ENCODE results near the gene ANKRD49. TPM values are rescaled to one million over a fixed set of nuclear protein-coding genes. Genes with fewer than 3 reads are reported as not detected.
A peak's percentile ranks its signal among the peaks of the same experiment; 100 is the strongest.
"Not testable (repeated sequence)": the region's sequence is repeated elsewhere in the genome, so short reads cannot be mapped to it uniquely, and the experiment has no call there.

Gene ANKRD49
- total and polyA plus RNA-seq, 2 experiments from 2014 or later, result 17.9 to 31.2 TPM

GRCh38 chr11:94504689-94505293, 11.0 kb downstream of the ANKRD49 start:
- TF ChIP-seq, protein P1, sequence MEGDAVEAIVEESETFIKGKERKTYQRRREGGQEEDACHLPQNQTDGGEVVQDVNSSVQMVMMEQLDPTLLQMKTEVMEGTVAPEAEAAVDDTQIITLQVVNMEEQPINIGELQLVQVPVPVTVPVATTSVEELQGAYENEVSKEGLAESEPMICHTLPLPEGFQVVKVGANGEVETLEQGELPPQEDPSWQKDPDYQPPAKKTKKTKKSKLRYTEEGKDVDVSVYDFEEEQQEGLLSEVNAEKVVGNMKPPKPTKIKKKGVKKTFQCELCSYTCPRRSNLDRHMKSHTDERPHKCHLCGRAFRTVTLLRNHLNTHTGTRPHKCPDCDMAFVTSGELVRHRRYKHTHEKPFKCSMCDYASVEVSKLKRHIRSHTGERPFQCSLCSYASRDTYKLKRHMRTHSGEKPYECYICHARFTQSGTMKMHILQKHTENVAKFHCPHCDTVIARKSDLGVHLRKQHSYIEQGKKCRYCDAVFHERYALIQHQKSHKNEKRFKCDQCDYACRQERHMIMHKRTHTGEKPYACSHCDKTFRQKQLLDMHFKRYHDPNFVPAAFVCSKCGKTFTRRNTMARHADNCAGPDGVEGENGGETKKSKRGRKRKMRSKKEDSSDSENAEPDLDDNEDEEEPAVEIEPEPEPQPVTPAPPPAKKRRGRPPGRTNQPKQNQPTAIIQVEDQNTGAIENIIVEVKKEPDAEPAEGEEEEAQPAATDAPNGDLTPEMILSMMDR (IDR thresholded peaks at IDR 0.05; ENCODE audit: poor library complexity), result peak; percentile 75
- no peak for TF ChIP-seq EZH2 (IDR thresholded peaks at IDR 0.05; ENCODE audit: borderline replicate concordance)
- Histone ChIP-seq H3K4me3 (no peak overlapping the region), H3K4me1 (ENCODE audit: insufficient read depth) (no peaks in the 10 kb centered on the region), H3K27ac (no peak overlapping the region), H4K20me1 (ENCODE audit: insufficient read depth, poor library complexity, severe bottlenecking) (no peaks in the 10 kb centered on the region), H3K36me3 (replicated peaks; ENCODE audit: insufficient read depth, low read depth) (no peaks in the 10 kb centered on the region), H3K4me2 (no peak overlapping the region), H3K9me3 (ENCODE audit: low read depth) (no peaks in the 10 kb centered on the region), H3K9me2 (replicated peaks; ENCODE audit: insufficient read depth) (no peaks in the 10 kb centered on the region), H3K27me3 (no peaks in the 10 kb centered on the region), H2AFZ (no peak overlapping the region), H3K79me2 (no peaks in the 10 kb centered on the region)
- DNase-seq (ENCODE audit: low spot score), result peak; percentile 68
- 21% methylated on average over 3 of the region's 3 CpGs for WGBS (ENCODE audit: low lambda C conversion rate, missing lambda C conversion rate)

- DNase-seq (ENCODE audit: low spot score); H3K36me3 ChIP-seq (replicated peaks; ENCODE audit: insufficient read depth, low read depth); H3K79me2 ChIP-seq; H3K27me3 ChIP-seq; H4K20me1 ChIP-seq (ENCODE audit: insufficient read depth, poor library complexity, severe bottlenecking); H3K4me1 ChIP-seq (ENCODE audit: insufficient read depth); H2AFZ ChIP-seq; H3K4me2 ChIP-seq; H3K9me3 ChIP-seq (ENCODE audit: low read depth); H3K4me3 ChIP-seq; H3K27ac ChIP-seq; H3K9me2 ChIP-seq (replicated peaks; ENCODE audit: insufficient read depth): not testable (repeated sequence)
- 86% methylated on average over 5 of the region's 5 CpGs for WGBS (ENCODE audit: low lambda C conversion rate, missing lambda C conversion rate)
These were observed 12.7 kb downstream of the ANKRD49 start for GRCh38 chr11:94506513-94506912.

GRCh38 chr11:94507485-94507884, 13.7 kb downstream of the ANKRD49 start:
- no peaks in the 10 kb centered on the region for H3K9me3 ChIP-seq (ENCODE audit: low read depth)
- H3K4me3 ChIP-seq, result no peak overlapping the region
- no peaks in the 10 kb centered on the region for H3K9me2 ChIP-seq (replicated peaks; ENCODE audit: insufficient read depth)
- H2AFZ ChIP-seq, result no peak overlapping the region
- H3K27ac ChIP-seq, result no peak overlapping the region
- no peak for DNase-seq (ENCODE audit: low spot score)
- H3K4me2 ChIP-seq, result no peak overlapping the region
- H3K79me2 ChIP-seq, result no peaks in the 10 kb centered on the region
- no peaks in the 10 kb centered on the region for H3K36me3 ChIP-seq (replicated peaks; ENCODE audit: insufficient read depth, low read depth)
- H3K27me3 ChIP-seq, result no peaks in the 10 kb centered on the region
- WGBS (ENCODE audit: low lambda C conversion rate, missing lambda C conversion rate), result 75% methylated on average over 4 of the region's 4 CpGs
- TF ChIP-seq EZH2 (IDR thresholded peaks at IDR 0.05; ENCODE audit: borderline replicate concordance) (no peak), EZH2phosphoT487 (IDR thresholded peaks at IDR 0.05; ENCODE audit: low read depth, severe bottlenecking, unreplicated experiment) (no peak)
- TF ChIP-seq, protein P1 (IDR thresholded peaks at IDR 0.05; ENCODE audit: poor library complexity), result no peak
- no peaks in the 10 kb centered on the region for H3K4me1 ChIP-seq (ENCODE audit: insufficient read depth)
- H4K20me1 ChIP-seq (ENCODE audit: insufficient read depth, poor library complexity, severe bottlenecking), result no peaks in the 10 kb centered on the region

DNA sequence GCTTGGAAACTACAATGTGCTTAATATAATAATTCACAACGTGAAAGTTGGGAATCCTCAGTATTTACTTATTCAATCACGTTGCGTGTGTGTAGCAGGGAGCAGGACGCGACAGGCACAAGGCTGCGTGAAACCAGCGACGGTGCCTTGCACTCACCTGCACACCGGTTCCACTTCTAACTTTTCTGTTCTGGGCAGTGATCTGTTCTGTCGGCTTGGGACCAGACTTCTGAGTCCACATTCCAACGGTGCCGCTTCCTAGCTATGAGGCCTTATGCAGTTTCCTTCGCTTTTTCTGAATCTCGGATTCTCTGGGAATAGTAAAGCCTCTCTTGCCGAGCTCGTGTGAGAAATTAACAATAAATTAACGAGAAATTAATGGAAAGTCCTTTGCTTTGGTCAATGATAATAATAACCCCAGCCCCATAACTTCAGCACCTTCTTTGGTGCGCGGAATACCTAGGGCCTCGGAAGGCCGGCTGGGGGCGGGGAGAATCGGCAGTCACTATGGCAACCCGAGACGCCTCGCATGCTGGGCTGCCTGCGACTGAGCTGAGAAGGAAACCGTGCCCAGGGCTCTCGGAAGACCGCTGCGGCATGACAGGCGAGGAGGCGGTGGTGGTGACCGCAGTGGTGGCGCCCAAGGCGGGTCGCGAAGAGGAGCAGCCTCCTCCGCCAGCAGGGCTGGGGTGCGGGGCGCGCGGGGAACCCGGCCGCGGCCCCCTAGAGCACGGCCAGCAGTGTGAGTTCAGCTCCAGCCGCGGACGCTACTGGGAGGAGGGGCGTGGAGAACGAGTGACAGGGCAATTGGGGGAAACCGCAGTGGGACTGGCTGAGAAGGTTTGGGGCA, 18.4 kb downstream of the ANKRD49 start, which contains the start of gene C11orf97:
TSS of gene C11orf97 (plus strand) at position 530 of the 850 bp plus-strand sequence. CDS start at position 598, 68 bp downstream.
- 17% methylated on average over 53 of the region's 53 CpGs for WGBS (ENCODE audit: low lambda C conversion rate, missing lambda C conversion rate)
- Histone ChIP-seq H4K20me1 (ENCODE audit: insufficient read depth, poor library complexity, severe bottlenecking) (no peaks in the 10 kb centered on the region), H3K79me2 (no peaks in the 10 kb centered on the region), H3K27me3 (peaks cover 3% of the 10 kb centered on the region), H3K4me2 (peak within 1 kb of the TSS; percentile 94), H3K9me2 (replicated peaks; ENCODE audit: insufficient read depth) (no peaks in the 10 kb centered on the region), H3K4me1 (ENCODE audit: insufficient read depth) (no peaks in the 10 kb centered on the region), H2AFZ (peak within 1 kb of the TSS; percentile 41), H3K9me3 (ENCODE audit: low read depth) (no peaks in the 10 kb centered on the region), H3K27ac (no peak within 1 kb of the TSS), H3K4me3 (peak within 1 kb of the TSS; percentile 47), H3K36me3 (replicated peaks; ENCODE audit: insufficient read depth, low read depth) (no peaks in the 10 kb centered on the region)
- TF ChIP-seq, protein P1 (IDR thresholded peaks at IDR 0.05; ENCODE audit: poor library complexity), result no peak
- no peak for TF ChIP-seq EZH2phosphoT487 (IDR thresholded peaks at IDR 0.05; ENCODE audit: low read depth, severe bottlenecking, unreplicated experiment)
- no peak for TF ChIP-seq EZH2 (IDR thresholded peaks at IDR 0.05; ENCODE audit: borderline replicate concordance)
- DNase-seq (ENCODE audit: low spot score), result peak; percentile 73
